Activated T-helper 9 cell treated with anti-CD3 and anti-CD28 coated beads, Interleukin-2, amount 50 U/mL, for 16 hours (primary cell): ENCODE data around the gene KRT83.

Source experiments
- DNase-seq: peaks from one replicate; pipeline ENCODE4 v3.0.0-alpha.2; 2020; ENCODE audit warnings: low read depth

KRT83 gene

GRCh38 chr12:52320784-52321400, at the start of gene KRT83:
Gene KRT83, minus strand, starts transcription at chr12:52321398. Its CDS starts 63 bp downstream, at chr12:52321335.
- no peak for DNase-seq

- DNase-seq = no peak
These were observed 48.6 kb upstream of the KRT83 start for GRCh38 chr12:52369809-52370208.

GRCh38 chr12:52369211-52369610, 48.0 kb upstream of the KRT83 start:
- no peak for DNase-seq

GRCh38 chr12:52368508-52368907, 47.3 kb upstream of the KRT83 start:
- DNase-seq = no peak

GRCh38 chr12:52367876-52368275, 46.7 kb upstream of the KRT83 start:
- no peak for DNase-seq

- no peak for DNase-seq
These were observed 45.7 kb upstream of the KRT83 start, which contains the start of gene KRT85 for GRCh38 chr12:52366738-52367485. Gene KRT85, minus strand, starts transcription at chr12:52367481. Its CDS starts 76 bp downstream, at chr12:52367405.

- DNase-seq = no peak
These were observed 43.8 kb upstream of the KRT83 start for GRCh38 chr12:52364901-52365489.

- DNase-seq = no peak
These were observed 42.9 kb upstream of the KRT83 start for GRCh38 chr12:52364061-52364460.

GRCh38 chr12:52363111-52363679, 42.0 kb upstream of the KRT83 start:
- DNase-seq = no peak

GRCh38 chr12:52362118-52362726, 41.0 kb upstream of the KRT83 start:
- no peak for DNase-seq

- no peak for DNase-seq
These were observed 40.4 kb upstream of the KRT83 start for GRCh38 chr12:52361553-52361952.

- DNase-seq = no peak
These were observed 39.6 kb upstream of the KRT83 start for GRCh38 chr12:52360663-52361271.

GRCh38 chr12:52360106-52360662, 39.0 kb upstream of the KRT83 start:
- no peak for DNase-seq

- no peak for DNase-seq
These were observed 38.4 kb upstream of the KRT83 start for GRCh38 chr12:52359621-52360061.

- DNase-seq = no peak
These were observed 37.6 kb upstream of the KRT83 start for GRCh38 chr12:52358575-52359350.

GRCh38 chr12:52356762-52357580, 35.8 kb upstream of the KRT83 start:
- DNase-seq = no peak

- no peak for DNase-seq
These were observed 35.0 kb upstream of the KRT83 start for GRCh38 chr12:52356031-52356761.

GRCh38 chr12:52355176-52355575, 34.0 kb upstream of the KRT83 start:
- DNase-seq = no peak

- DNase-seq = no peak
These were observed 33.0 kb upstream of the KRT83 start for GRCh38 chr12:52354200-52354599.
